ENCODE measurements around the gene AQP6. TPM values are rescaled to one million over a fixed set of nuclear protein-coding genes. Genes with fewer than 3 reads are reported as not detected.

AQP6 gene
- total RNA-seq, 1 donor from 2014 or later, result not detected

DNA sequence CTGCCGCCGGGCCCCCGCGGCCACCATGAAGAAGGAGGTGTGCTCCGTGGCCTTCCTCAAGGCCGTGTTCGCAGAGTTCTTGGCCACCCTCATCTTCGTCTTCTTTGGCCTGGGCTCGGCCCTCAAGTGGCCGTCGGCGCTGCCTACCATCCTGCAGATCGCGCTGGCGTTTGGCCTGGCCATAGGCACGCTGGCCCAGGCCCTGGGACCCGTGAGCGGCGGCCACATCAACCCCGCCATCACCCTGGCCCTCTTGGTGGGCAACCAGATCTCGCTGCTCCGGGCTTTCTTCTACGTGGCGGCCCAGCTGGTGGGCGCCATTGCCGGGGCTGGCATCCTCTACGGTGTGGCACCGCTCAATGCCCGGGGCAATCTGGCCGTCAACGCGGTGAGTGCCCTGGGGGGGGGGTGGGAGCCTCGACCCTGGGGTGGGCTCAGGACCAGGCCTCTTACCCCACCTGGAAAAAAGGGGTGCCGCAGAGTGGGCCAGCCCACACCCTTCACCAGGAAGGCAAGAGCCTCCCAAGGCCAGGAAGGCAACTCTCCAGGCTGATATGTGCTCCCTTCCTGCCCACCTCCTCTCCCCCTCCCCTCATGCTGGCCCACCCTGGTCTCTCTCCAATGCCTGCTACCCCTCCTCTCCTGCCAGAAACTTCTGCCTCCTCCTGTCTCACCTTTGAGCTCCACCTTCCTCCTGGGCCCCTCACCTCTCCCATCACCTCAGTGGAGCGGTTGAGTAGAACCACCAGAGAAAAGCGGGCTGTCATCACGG is 10.6 kb upstream of the AQP6 start:
- ATAC-seq (ENCODE audit: low read depth), result no peak
- CTCF ChIA-PET, result no interaction called here
- intact Hi-C loops (cut with micrococcal nuclease), result no loop called here
- Mint-ChIP-seq H3K36me3 (ENCODE audit: low read depth) (no peaks in the 10 kb centered on the region), H3K27me3 (peaks cover 61% of the 10 kb centered on the region), H3K4me1 (peaks cover 10% of the 10 kb centered on the region), H3K9me3 (no peaks in the 10 kb centered on the region), H3K4me3 (no peak overlapping the region), H3K27ac (no peak overlapping the region)
- DNase-seq, result no peak
- POLR2A ChIA-PET, result no interaction called here
- TF ChIP-seq, protein P1, sequence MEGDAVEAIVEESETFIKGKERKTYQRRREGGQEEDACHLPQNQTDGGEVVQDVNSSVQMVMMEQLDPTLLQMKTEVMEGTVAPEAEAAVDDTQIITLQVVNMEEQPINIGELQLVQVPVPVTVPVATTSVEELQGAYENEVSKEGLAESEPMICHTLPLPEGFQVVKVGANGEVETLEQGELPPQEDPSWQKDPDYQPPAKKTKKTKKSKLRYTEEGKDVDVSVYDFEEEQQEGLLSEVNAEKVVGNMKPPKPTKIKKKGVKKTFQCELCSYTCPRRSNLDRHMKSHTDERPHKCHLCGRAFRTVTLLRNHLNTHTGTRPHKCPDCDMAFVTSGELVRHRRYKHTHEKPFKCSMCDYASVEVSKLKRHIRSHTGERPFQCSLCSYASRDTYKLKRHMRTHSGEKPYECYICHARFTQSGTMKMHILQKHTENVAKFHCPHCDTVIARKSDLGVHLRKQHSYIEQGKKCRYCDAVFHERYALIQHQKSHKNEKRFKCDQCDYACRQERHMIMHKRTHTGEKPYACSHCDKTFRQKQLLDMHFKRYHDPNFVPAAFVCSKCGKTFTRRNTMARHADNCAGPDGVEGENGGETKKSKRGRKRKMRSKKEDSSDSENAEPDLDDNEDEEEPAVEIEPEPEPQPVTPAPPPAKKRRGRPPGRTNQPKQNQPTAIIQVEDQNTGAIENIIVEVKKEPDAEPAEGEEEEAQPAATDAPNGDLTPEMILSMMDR (IDR thresholded peaks at IDR 0.05), result no peak

DNA sequence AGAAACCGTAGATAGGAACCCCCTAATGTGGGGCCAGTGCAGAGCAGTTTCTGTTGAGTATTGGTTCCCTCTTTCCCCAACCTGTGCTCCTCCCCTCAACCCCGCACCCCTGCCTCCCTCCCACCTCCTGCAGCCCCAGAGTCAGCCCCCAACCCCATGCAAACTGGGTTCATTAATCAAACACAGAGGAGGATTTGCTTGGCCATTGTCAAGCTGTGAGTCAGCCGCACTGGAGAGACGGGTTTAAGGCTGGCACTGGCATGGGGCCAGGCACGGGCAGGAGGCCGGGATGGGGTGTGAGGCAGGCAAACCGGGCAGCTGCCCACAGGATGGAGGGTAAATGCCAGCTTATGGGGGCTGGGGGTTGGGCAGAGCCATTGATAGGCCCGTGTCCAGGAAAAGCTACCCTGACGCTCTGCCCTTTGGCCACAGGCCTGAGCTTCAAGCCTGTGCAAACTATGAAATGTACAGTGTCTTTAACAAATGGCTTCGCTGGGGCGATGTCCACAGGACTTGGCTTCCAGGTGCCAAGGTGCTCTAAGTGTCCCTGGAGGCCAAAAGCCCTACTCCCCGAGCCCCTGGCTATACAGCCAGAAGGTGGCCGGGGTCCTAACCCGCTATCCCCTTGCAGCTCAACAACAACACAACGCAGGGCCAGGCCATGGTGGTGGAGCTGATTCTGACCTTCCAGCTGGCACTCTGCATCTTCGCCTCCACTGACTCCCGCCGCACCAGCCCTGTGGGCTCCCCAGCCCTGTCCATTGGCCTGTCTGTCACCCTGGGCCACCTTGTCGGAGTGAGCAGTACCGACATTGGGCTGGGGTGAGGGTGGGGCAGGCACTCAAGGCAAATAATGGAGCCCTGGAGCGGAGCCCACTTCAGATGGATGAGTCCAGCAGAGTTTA is 9.6 kb upstream of the AQP6 start:
- ATAC-seq (ENCODE audit: low read depth) (no peak), DNase-seq (no peak)
- ChIA-PET CTCF (interaction anchor here (1.3 kb wide), 1 partner anchor 17 kb away, joined by 5 read pairs; no protein-coding TSS in a partner anchor), POLR2A (interaction anchor here (0.6 kb wide), 1 partner anchor 192 kb away, joined by 3 read pairs; no protein-coding TSS in a partner anchor)
- H3K4me3 Mint-ChIP-seq, result no peak overlapping the region
- no peak overlapping the region for H3K27ac Mint-ChIP-seq
- peaks cover 11% of the 10 kb centered on the region for H3K4me1 Mint-ChIP-seq
- intact Hi-C loops (cut with micrococcal nuclease), result no loop called here
- peaks cover 55% of the 10 kb centered on the region for H3K27me3 Mint-ChIP-seq
- H3K9me3 Mint-ChIP-seq, result no peaks in the 10 kb centered on the region
- TF ChIP-seq, protein P1 (IDR thresholded peaks at IDR 0.05), result no peak
- no peaks in the 10 kb centered on the region for H3K36me3 Mint-ChIP-seq (ENCODE audit: low read depth)

DNA sequence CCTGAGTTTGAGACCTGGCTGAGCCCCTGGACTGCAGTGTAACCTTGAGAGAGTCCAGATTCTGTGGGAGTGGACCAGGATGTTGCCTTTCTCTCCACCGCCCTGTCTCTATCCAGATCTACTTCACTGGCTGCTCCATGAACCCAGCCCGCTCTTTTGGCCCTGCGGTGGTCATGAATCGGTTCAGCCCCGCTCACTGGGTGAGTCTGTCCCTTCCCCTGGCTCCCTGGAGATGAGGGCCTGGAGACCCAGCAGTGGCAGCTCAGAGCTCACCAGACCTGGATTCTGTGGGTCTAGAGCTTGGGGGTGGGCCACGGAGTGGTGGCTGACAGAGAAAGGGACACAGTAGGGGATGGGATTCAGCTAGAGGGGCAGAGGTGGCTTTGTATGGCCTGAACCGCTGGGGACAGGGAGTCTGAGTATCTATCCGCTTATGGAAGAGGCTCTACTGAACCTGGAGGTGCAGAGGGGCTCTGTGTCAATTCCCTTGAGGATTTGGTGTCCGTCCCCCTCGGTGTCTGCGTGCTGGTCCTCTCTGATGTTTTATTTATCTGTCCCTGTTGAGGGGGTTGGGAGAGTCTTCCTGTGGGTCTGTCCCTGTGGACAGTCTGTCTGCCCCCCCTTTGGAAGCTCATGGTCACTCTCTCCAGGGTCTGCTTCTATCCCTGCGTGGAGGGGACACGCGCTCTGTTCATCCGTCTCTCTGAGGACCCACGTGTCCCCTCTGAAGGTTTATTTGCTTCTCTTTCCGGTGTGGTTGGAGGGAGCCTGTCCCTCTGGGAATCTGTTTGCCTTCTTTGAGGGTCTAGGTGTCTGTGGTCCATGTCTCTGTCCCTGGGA is 8.6 kb upstream of the AQP6 start:
- Mint-ChIP-seq H3K36me3 (ENCODE audit: low read depth) (no peaks in the 10 kb centered on the region), H3K4me3 (no peak overlapping the region), H3K27me3 (peaks cover 52% of the 10 kb centered on the region), H3K4me1 (peaks cover 11% of the 10 kb centered on the region), H3K27ac (no peak overlapping the region), H3K9me3 (no peaks in the 10 kb centered on the region)
- intact Hi-C loops (cut with micrococcal nuclease), result no loop called here
- TF ChIP-seq, protein P1 (IDR thresholded peaks at IDR 0.05), result no peak
- no peak for DNase-seq
- POLR2A ChIA-PET, result no interaction called here
- CTCF ChIA-PET, result interaction anchor here (0.6 to 3.4 kb wide), 5 partner anchors 18 to 725 kb away, joined by 3 to 45 read pairs (median 3); no protein-coding TSS in a partner anchor
- no peak for ATAC-seq (ENCODE audit: low read depth)

DNA sequence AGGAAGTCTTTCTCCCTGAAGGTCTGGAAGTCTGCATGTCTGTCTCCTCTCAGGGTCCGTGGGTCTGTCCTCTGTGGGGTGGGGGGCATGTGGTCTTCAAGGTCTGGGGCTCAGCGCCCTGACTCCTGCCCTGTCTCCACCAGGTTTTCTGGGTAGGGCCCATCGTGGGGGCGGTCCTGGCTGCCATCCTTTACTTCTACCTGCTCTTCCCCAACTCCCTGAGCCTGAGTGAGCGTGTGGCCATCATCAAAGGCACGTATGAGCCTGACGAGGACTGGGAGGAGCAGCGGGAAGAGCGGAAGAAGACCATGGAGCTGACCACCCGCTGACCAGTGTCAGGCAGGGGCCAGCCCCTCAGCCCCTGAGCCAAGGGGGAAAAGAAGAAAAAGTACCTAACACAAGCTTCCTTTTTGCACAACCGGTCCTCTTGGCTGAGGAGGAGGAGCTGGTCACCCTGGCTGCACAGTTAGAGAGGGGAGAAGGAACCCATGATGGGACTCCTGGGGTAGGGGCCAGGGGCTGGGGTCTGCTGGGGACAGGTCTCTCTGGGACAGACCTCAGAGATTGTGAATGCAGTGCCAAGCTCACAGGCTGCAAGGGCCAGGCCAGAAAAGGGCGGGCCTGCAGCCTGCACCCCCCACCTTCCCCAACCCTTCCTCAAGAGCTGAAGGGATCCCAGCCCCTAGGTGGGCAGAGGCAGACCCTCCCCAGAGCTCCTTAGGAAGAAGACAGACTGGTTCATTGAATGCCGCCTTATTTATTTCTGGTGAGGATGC is 7.7 kb upstream of the AQP6 start:
- H3K27me3 Mint-ChIP-seq, result peaks cover 47% of the 10 kb centered on the region
- H3K4me3 Mint-ChIP-seq, result no peak overlapping the region
- H3K36me3 Mint-ChIP-seq (ENCODE audit: low read depth), result no peaks in the 10 kb centered on the region
- POLR2A ChIA-PET, result no interaction called here
- no peak overlapping the region for H3K27ac Mint-ChIP-seq
- intact Hi-C loops (cut with micrococcal nuclease), result loop anchor here (5.0 kb wide), 2 partner anchors 98 to 212 kb away; no protein-coding TSS in a partner anchor
- ATAC-seq (ENCODE audit: low read depth), result no peak
- TF ChIP-seq, protein P1 (IDR thresholded peaks at IDR 0.05), result no peak
- no peaks in the 10 kb centered on the region for H3K9me3 Mint-ChIP-seq
- CTCF ChIA-PET, result interaction anchor here (0.7 to 3.4 kb wide), 4 partner anchors 32 to 211 kb away, joined by 3 to 45 read pairs (median 4); no protein-coding TSS in a partner anchor
- DNase-seq, result no peak
- H3K4me1 Mint-ChIP-seq, result peaks cover 11% of the 10 kb centered on the region

Data from activated B cell treated with CpG ODN at 0.5 μM for 24 hours (primary cell).